ENCODE results near the gene FIGN. TPM values are rescaled to one million over a fixed set of nuclear protein-coding genes. Genes with fewer than 3 reads are reported as not detected.

Gene FIGN
- total RNA-seq, 1 experiment from 2014 or later, result 19.4 TPM

GRCh38 chr2:163753726-163754125 is 17.9 kb upstream of the FIGN start:
- no peak overlapping the region for H3K27ac Mint-ChIP-seq
- ChIA-PET POLR2A (interaction anchor here (1.1 kb wide), 1 partner anchor 18 kb away, joined by 3 read pairs; the partner anchor contains the start of gene FIGN), CTCF (interaction anchor here (1.0 kb wide), 1 partner anchor 125 kb away, joined by 3 read pairs; no protein-coding TSS in a partner anchor)
- no peaks in the 10 kb centered on the region for H3K36me3 Mint-ChIP-seq
- no peak for TF ChIP-seq PREB (CRISPR knock-in tag; IDR thresholded peaks at IDR 0.05; ENCODE audit: borderline replicate concordance)
- no peak for TF ChIP-seq NFATC4 (CRISPR knock-in tag; IDR thresholded peaks at IDR 0.05)
- TF ChIP-seq JAZF1 (CRISPR knock-in tag; IDR thresholded peaks at IDR 0.05), result no peak
- no peak for TF ChIP-seq ZNF138 (CRISPR knock-in tag; conservative IDR thresholded peaks at IDR 0.05)
- TF ChIP-seq ZNF512 (CRISPR knock-in tag; IDR thresholded peaks at IDR 0.05; ENCODE audit: borderline replicate concordance), result no peak
- TF ChIP-seq ZSCAN18 (CRISPR knock-in tag; IDR thresholded peaks at IDR 0.05), result no peak
- TF ChIP-seq TEAD1 (CRISPR knock-in tag; IDR thresholded peaks at IDR 0.05), result no peak
- no peak for TF ChIP-seq IRF1 (CRISPR knock-in tag; IDR thresholded peaks at IDR 0.05)
- no peak for TF ChIP-seq NR3C1 (CRISPR knock-in tag; conservative IDR thresholded peaks at IDR 0.05; ENCODE audit: low read depth)
- H3K4me3 Mint-ChIP-seq, result no peak overlapping the region
- no peak for DNase-seq (ENCODE audit: low spot score)
- H3K9me3 Mint-ChIP-seq, result no peaks in the 10 kb centered on the region
- ATAC-seq, result no peak
- H3K27me3 Mint-ChIP-seq (ENCODE audit: low read depth), result no peaks in the 10 kb centered on the region
- peaks cover 10% of the 10 kb centered on the region for H3K4me1 Mint-ChIP-seq

- DNase-seq (ENCODE audit: low spot score) (no peak), ATAC-seq (no peak)
- Mint-ChIP-seq H3K36me3 (no peaks in the 10 kb centered on the region), H3K4me1 (no peaks in the 10 kb centered on the region), H3K4me3 (no peak overlapping the region), H3K27ac (no peak overlapping the region), H3K27me3 (ENCODE audit: low read depth) (no peaks in the 10 kb centered on the region), H3K9me3 (no peaks in the 10 kb centered on the region)
- no peak for TF ChIP-seq RORB (CRISPR knock-in tag; IDR thresholded peaks at IDR 0.05)
- no peak for TF ChIP-seq ZNF671 (CRISPR knock-in tag; IDR thresholded peaks at IDR 0.05)
- TF ChIP-seq SMAD3 (CRISPR knock-in tag; IDR thresholded peaks at IDR 0.05; ENCODE audit: borderline replicate concordance), result no peak
- no peak for TF ChIP-seq ZMAT4 (CRISPR knock-in tag; IDR thresholded peaks at IDR 0.05)
- POLR2A ChIA-PET, result interaction anchor here (1.1 kb wide), 1 partner anchor 16 kb away, joined by 3 read pairs; the partner anchor contains the start of gene FIGN
- CTCF ChIA-PET, result no interaction called here
Observed at GRCh38 chr2:163752267-163752666, 16.5 kb upstream of the FIGN start.

GRCh38 chr2:163751696-163752095 is 15.9 kb upstream of the FIGN start:
- DNase-seq (ENCODE audit: low spot score) (no peak), ATAC-seq (no peak)
- Mint-ChIP-seq H3K4me3 (no peak overlapping the region), H3K4me1 (no peaks in the 10 kb centered on the region), H3K27ac (no peak overlapping the region), H3K9me3 (no peaks in the 10 kb centered on the region), H3K36me3 (no peaks in the 10 kb centered on the region), H3K27me3 (ENCODE audit: low read depth) (no peaks in the 10 kb centered on the region; the same call in 1 of the 2 replicates)
- ChIA-PET CTCF (no interaction called here), POLR2A (no interaction called here)
- TF ChIP-seq IRF2 (CRISPR knock-in tag; IDR thresholded peaks at IDR 0.05; ENCODE audit: borderline replicate concordance, low read depth) (no peak), ATF6 (CRISPR knock-in tag; IDR thresholded peaks at IDR 0.05) (no peak), ZNF425 (CRISPR knock-in tag; conservative IDR thresholded peaks at IDR 0.05) (no peak), HMGXB4 (CRISPR knock-in tag; IDR thresholded peaks at IDR 0.05) (no peak), PREB (CRISPR knock-in tag; IDR thresholded peaks at IDR 0.05; ENCODE audit: borderline replicate concordance) (no peak), USF2 (CRISPR knock-in tag; IDR thresholded peaks at IDR 0.05) (no peak)
